HEK293 (cell line): ENCODE data around the gene LMAN1L.

ENCODE experiments used
- CTCF ChIA-PET: fragments of 350-600 bp; formaldehyde crosslinking; extraction: SDS; loops from one replicate; lab custom pipeline; 2021; ENCODE audit warnings: antibody characterized with exemption; lab: Yijun Ruan, JAX
- POLR2A ChIA-PET: fragments of 300-600 bp; formaldehyde crosslinking; extraction: SDS; loops from one replicate; lab custom pipeline; 2020; ENCODE audit warnings: antibody characterized with exemption, inconsistent platforms; lab: Yijun Ruan, JAX
- H3K27ac ChIP-seq: fragments of 200-500 bp; sonication (Bioruptor generic); 2 replicates; pipeline ENCODE4 v1.5.1; 2014; ENCODE audit warnings: low read depth, low read length, control low read depth, inconsistent platforms; ENCODE audit errors: extremely low read depth
- H3K36me3 ChIP-seq, 2 experiments: fragments of 200-500 bp in 1 of 2; sonication (Bioruptor generic) in 1 of 2; 1 replicate in 1 of 2; 2 replicates in 1 of 2; pipeline ENCODE4 v1.5.1; 2014 to 2017; ENCODE audit warnings: inconsistent platforms in 2 of 2, low read length in 2 of 2; ENCODE audit not compliant: control insufficient read depth in 2 of 2, insufficient read depth in 1 of 2
- H3K4me1 ChIP-seq: fragments of 200-500 bp; sonication (Bioruptor generic); 2 replicates; pipeline ENCODE4 v1.5.1; 2014; ENCODE audit warnings: mild to moderate bottlenecking, low read length, inconsistent platforms; ENCODE audit not compliant: control insufficient read depth, insufficient read depth
- H3K4me3 ChIP-seq: 2 replicates; pipeline ENCODE4 v1.5.1; 2011; ENCODE audit warnings: low read depth, mild to moderate bottlenecking, control low read depth, low read length, moderate library complexity
- H3K9me3 ChIP-seq: fragments of 200-500 bp; sonication (Bioruptor generic); 2 replicates; pipeline ENCODE4 v1.5.1; 2014; ENCODE audit warnings: low read depth, low read length, inconsistent platforms; ENCODE audit not compliant: control insufficient read depth, insufficient read depth
- BCL6B ChIP-seq: fragments of 450-650 bp; formaldehyde crosslinking; IDR thresholded peaks from 2 replicates; pipeline ENCODE4 v1.5.1; 2017; ENCODE audit warnings: missing biosample characterization, missing genetic modification characterization
- FEZF1 ChIP-seq: fragments of 450-650 bp; formaldehyde crosslinking; IDR thresholded peaks from 2 replicates; pipeline ENCODE4 v1.5.1; 2016; ENCODE audit warnings: missing biosample characterization, missing genetic modification characterization
- GFI1B ChIP-seq: fragments of 450-650 bp; formaldehyde crosslinking; IDR thresholded peaks from 2 replicates; pipeline ENCODE4 v1.5.1; 2016; ENCODE audit warnings: missing biosample characterization, missing genetic modification characterization
- GLI4 ChIP-seq: fragments of 450-650 bp; formaldehyde crosslinking; IDR thresholded peaks from 2 replicates; pipeline ENCODE4 v1.5.1; 2016; ENCODE audit warnings: missing biosample characterization, missing genetic modification characterization
- KLF7 ChIP-seq: fragments of 450-650 bp; formaldehyde crosslinking; IDR thresholded peaks from 2 replicates; pipeline ENCODE4 v1.5.1; 2016; ENCODE audit warnings: missing biosample characterization, missing genetic modification characterization, borderline replicate concordance
- SCRT2 ChIP-seq: fragments of 450-650 bp; formaldehyde crosslinking; IDR thresholded peaks from 2 replicates; pipeline ENCODE4 v1.5.1; 2016; ENCODE audit warnings: missing biosample characterization, missing genetic modification characterization
- SP2 ChIP-seq: fragments of 450-650 bp; formaldehyde crosslinking; IDR thresholded peaks from 2 replicates; pipeline ENCODE4 v1.5.1; 2016; ENCODE audit warnings: missing biosample characterization, missing genetic modification characterization
- ZBTB17 ChIP-seq: fragments of 450-650 bp; formaldehyde crosslinking; IDR thresholded peaks from 2 replicates; pipeline ENCODE4 v1.5.1; 2016; ENCODE audit warnings: missing biosample characterization, missing genetic modification characterization
- ZFP41 ChIP-seq: fragments of 450-650 bp; formaldehyde crosslinking; IDR thresholded peaks from 2 replicates; pipeline ENCODE4 v1.5.1; 2016; ENCODE audit warnings: missing biosample characterization, missing genetic modification characterization, borderline replicate concordance
- ZNF169 ChIP-seq: fragments of 450-650 bp; formaldehyde crosslinking; IDR thresholded peaks from 2 replicates; pipeline ENCODE4 v1.5.1; 2016; ENCODE audit warnings: missing biosample characterization, missing genetic modification characterization
- ZNF223 ChIP-seq: fragments of 450-650 bp; formaldehyde crosslinking; IDR thresholded peaks from 2 replicates; pipeline ENCODE4 v1.5.1; 2016; ENCODE audit warnings: missing biosample characterization, missing genetic modification characterization
- ZNF248 ChIP-seq: fragments of 450-650 bp; formaldehyde crosslinking; IDR thresholded peaks from 2 replicates; pipeline ENCODE4 v1.5.1; 2017; ENCODE audit warnings: missing biosample characterization, missing genetic modification characterization
- ZNF274 ChIP-seq, 2 experiments: fragments of 200-500 bp in 1 of 2; fragments of 450-650 bp in 1 of 2; sonication (Bioruptor generic) in 1 of 2; formaldehyde crosslinking in 1 of 2; IDR thresholded peaks; 2 replicates each; pipeline versions ENCODE4 v1.5.1 to v1.6.1; 2014 to 2016; ENCODE audit warnings: borderline replicate concordance in 1 of 2, inconsistent platforms in 1 of 2, low read length in 1 of 2, missing biosample characterization in 1 of 2, missing genetic modification characterization in 1 of 2
- ZNF311 ChIP-seq: fragments of 450-650 bp; formaldehyde crosslinking; IDR thresholded peaks from 2 replicates; pipeline ENCODE4 v1.5.1; 2017; ENCODE audit warnings: missing biosample characterization, missing genetic modification characterization, borderline replicate concordance
- ZNF335 ChIP-seq: fragments of 450-650 bp; formaldehyde crosslinking; conservative IDR thresholded peaks from 2 replicates; pipeline ENCODE4 v1.5.1; 2016; ENCODE audit warnings: missing biosample characterization, missing genetic modification characterization
- ZNF391 ChIP-seq: fragments of 450-650 bp; formaldehyde crosslinking; IDR thresholded peaks from 2 replicates; pipeline ENCODE4 v1.5.1; 2016; ENCODE audit warnings: low read depth, missing biosample characterization, missing genetic modification characterization, borderline replicate concordance
- ZNF501 ChIP-seq: fragments of 450-650 bp; formaldehyde crosslinking; IDR thresholded peaks from 2 replicates; pipeline ENCODE4 v1.5.1; 2016; ENCODE audit warnings: missing biosample characterization, missing genetic modification characterization
- ZNF530 ChIP-seq: fragments of 450-650 bp; formaldehyde crosslinking; IDR thresholded peaks from 2 replicates; pipeline ENCODE4 v1.5.1; 2016; ENCODE audit warnings: low read depth, missing biosample characterization, missing genetic modification characterization
- ZNF560 ChIP-seq: fragments of 450-650 bp; formaldehyde crosslinking; IDR thresholded peaks from 2 replicates; pipeline ENCODE4 v1.5.1; 2017; ENCODE audit warnings: missing biosample characterization, missing genetic modification characterization, borderline replicate concordance
- ZNF571 ChIP-seq: fragments of 450-650 bp; formaldehyde crosslinking; IDR thresholded peaks from 2 replicates; pipeline ENCODE4 v1.5.0; 2017; ENCODE audit warnings: missing biosample characterization, missing genetic modification characterization
- ZNF600 ChIP-seq: fragments of 450-650 bp; formaldehyde crosslinking; IDR thresholded peaks from 2 replicates; pipeline ENCODE4 v1.5.1; 2016; ENCODE audit warnings: missing biosample characterization, missing genetic modification characterization
- ZNF692 ChIP-seq: fragments of 450-650 bp; formaldehyde crosslinking; IDR thresholded peaks from 2 replicates; pipeline ENCODE4 v1.5.1; 2016; ENCODE audit warnings: missing biosample characterization, missing genetic modification characterization
- ZNF792 ChIP-seq: fragments of 450-650 bp; formaldehyde crosslinking; IDR thresholded peaks from 2 replicates; pipeline ENCODE4 v1.5.1; 2016; ENCODE audit warnings: missing biosample characterization, missing genetic modification characterization
- ZNF843 ChIP-seq: fragments of 450-650 bp; formaldehyde crosslinking; IDR thresholded peaks from 2 replicates; pipeline ENCODE4 v1.5.1; 2016; ENCODE audit warnings: missing biosample characterization, missing genetic modification characterization
- TF ChIP-seq, protein P1 (sequence below): fragments of 450-650 bp; formaldehyde crosslinking; IDR thresholded peaks from 2 replicates; pipeline ENCODE4 v1.5.1; 2016; ENCODE audit warnings: missing biosample characterization, missing genetic modification characterization

The LMAN1L gene

DNA sequence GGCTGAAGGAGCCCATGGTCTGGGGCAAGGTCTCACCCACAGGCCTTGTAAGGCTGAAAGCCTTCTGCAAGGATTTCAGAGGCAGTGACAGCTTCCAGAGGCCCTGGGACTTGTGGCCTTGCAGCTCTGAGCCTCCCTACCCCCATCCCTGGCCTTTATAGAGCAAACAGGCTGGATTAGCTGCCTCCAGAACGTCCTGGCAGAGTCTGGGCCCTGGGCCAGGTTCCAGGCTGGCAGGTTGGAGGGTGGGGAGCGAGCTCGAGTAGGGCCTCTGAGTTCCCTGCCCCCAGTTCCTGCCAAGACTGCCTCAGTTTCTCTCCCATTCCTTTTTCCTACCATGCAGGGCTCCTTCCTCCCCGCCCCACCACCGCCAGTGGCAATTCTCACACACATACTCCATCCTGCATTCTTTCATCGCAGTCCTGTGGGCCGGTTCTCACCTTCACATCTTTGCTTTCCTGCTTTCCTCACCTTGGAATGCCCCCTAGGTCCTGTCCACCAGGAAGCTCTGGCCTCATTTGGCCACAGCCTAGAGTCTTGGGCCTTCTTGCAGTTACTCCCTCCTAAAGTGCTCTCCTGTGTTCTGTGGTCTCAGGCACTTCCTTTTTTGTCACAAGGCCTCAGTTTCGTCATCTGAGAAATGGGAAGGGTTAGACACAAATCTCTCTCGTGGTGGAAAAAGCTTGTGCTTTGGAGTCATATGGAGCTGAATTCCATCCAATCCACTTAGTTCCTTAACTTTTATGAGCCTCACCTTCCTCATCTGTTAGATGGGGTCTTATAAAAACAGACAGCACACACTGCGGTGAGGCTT lies 2.7 kb downstream of the LMAN1L start:
- TF ChIP-seq ZNF274 (IDR thresholded peaks at IDR 0.05; ENCODE audit: low read length) (no peak), ZNF274 (tag by site-specific recombination; IDR thresholded peaks at IDR 0.05; ENCODE audit: borderline replicate concordance) (no peak), ZNF501 (tag by site-specific recombination) (no peak), FEZF1 (tag by site-specific recombination) (no peak), ZNF335 (tag by site-specific recombination) (no peak), ZNF600 (tag by site-specific recombination) (peak; percentile 83), ZBTB17 (peak; percentile 94), GLI4 (tag by site-specific recombination) (0 out of 2 replicates have a peak, but pooled peaks have one; percentile 32), ZNF792 (tag by site-specific recombination) (no peak), BCL6B (tag by site-specific recombination) (no peak), GFI1B (tag by site-specific recombination) (no peak)
- TF ChIP-seq, protein P1, sequence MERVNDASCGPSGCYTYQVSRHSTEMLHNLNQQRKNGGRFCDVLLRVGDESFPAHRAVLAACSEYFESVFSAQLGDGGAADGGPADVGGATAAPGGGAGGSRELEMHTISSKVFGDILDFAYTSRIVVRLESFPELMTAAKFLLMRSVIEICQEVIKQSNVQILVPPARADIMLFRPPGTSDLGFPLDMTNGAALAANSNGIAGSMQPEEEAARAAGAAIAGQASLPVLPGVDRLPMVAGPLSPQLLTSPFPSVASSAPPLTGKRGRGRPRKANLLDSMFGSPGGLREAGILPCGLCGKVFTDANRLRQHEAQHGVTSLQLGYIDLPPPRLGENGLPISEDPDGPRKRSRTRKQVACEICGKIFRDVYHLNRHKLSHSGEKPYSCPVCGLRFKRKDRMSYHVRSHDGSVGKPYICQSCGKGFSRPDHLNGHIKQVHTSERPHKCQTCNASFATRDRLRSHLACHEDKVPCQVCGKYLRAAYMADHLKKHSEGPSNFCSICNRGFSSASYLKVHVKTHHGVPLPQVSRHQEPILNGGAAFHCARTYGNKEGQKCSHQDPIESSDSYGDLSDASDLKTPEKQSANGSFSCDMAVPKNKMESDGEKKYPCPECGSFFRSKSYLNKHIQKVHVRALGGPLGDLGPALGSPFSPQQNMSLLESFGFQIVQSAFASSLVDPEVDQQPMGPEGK: 0 out of 2 replicates have a peak, but pooled peaks have one; percentile 22
- no peaks in the 10 kb centered on the region for H3K36me3 ChIP-seq
- H3K4me3 ChIP-seq: no peak overlapping the region
- H3K9me3 ChIP-seq: no peaks in the 10 kb centered on the region
- no peak overlapping the region for H3K27ac ChIP-seq
- CTCF ChIA-PET: interaction anchor here (0.7 to 1.9 kb wide), 5 partner anchors 12 to 180 kb away, joined by 3 to 8 read pairs (median 4); no protein-coding TSS in a partner anchor
- POLR2A ChIA-PET: no interaction called here
- no peaks in the 10 kb centered on the region for H3K4me1 ChIP-seq

DNA sequence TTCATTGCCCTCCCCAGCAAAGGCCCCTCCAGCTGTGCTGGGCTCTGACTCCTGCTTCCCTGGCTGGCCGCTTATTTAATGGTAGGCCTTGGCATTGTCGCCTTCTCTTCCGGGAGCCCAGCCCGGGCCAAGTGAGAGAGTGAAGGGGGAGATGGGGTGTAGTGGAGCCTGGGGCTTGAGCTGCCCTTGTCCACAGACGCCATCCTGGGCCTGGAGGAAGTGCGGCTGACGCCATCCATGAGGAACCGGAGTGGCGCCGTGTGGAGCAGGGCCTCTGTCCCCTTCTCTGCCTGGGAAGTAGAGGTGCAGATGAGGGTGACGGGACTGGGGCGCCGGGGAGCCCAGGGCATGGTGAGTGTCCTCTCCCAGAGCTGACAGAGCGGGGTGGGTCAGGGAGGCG lies 3.3 kb downstream of the LMAN1L start:
- no peak overlapping the region for H3K4me3 ChIP-seq
- ChIA-PET POLR2A (no interaction called here), CTCF (interaction anchor here (0.7 to 1.9 kb wide), 4 partner anchors 12 to 181 kb away, joined by 3 to 8 read pairs (median 4); no protein-coding TSS in a partner anchor)
- H3K36me3 ChIP-seq: no peaks in the 10 kb centered on the region
- no peaks in the 10 kb centered on the region for H3K4me1 ChIP-seq
- no peak overlapping the region for H3K27ac ChIP-seq
- no peaks in the 10 kb centered on the region for H3K9me3 ChIP-seq
- TF ChIP-seq ZNF248 (tag by site-specific recombination) (no peak), ZNF530 (no peak), KLF7 (tag by site-specific recombination) (no peak), SP2 (tag by site-specific recombination) (no peak), ZFP41 (no peak), ZNF311 (tag by site-specific recombination) (no peak), ZNF843 (tag by site-specific recombination) (no peak), ZNF560 (no peak), ZNF792 (tag by site-specific recombination) (no peak), ZNF223 (tag by site-specific recombination) (no peak), ZNF571 (tag by site-specific recombination) (no peak), ZNF692 (tag by site-specific recombination) (no peak), ZNF169 (tag by site-specific recombination) (no peak), ZNF391 (no peak), SCRT2 (tag by site-specific recombination) (no peak)
